GM12891 (cell line): ENCODE measurements around the gene NFIX.

Experiments
- DNase-seq: peaks from one replicate; pipeline ENCODE4 v3.0.0; 2011; ENCODE audit warnings: low spot score; ENCODE audit not compliant: insufficient read length
- FAIRE-seq: peaks from 2 replicates; lab custom pipeline; 2011; peaks lifted over from hg19 to GRCh38; lab: Jason Lieb, UNC
- PAX5 ChIP-seq: IDR thresholded peaks from 2 replicates; pipeline ENCODE4 v1.6.1; 2011; ENCODE audit warnings: low read length, moderate library complexity, mild to moderate bottlenecking; ENCODE audit not compliant: insufficient read depth, severe bottlenecking
- POLR2A ChIP-seq: IDR thresholded peaks from 2 replicates; pipeline ENCODE4 v1.6.1; 2011; ENCODE audit warnings: low read depth, low read length, control low read depth
- POLR2AphosphoS5 ChIP-seq: IDR thresholded peaks from 2 replicates; pipeline ENCODE4 v1.6.1; 2011; ENCODE audit warnings: low read depth, low read length, control low read depth
- POU2F2 ChIP-seq: IDR thresholded peaks from 2 replicates; pipeline ENCODE4 v1.6.1; 2011; ENCODE audit warnings: low read depth, mild to moderate bottlenecking, control low read depth, low read length, moderate library complexity
- SPI1 ChIP-seq: IDR thresholded peaks from 2 replicates; pipeline ENCODE4 v1.6.1; 2011; ENCODE audit warnings: low read depth, low read length, control low read depth
- TAF1 ChIP-seq: IDR thresholded peaks from 2 replicates; pipeline ENCODE4 v1.6.1; 2011; ENCODE audit warnings: low read depth, low read length, control low read depth

NFIX gene

DNA sequence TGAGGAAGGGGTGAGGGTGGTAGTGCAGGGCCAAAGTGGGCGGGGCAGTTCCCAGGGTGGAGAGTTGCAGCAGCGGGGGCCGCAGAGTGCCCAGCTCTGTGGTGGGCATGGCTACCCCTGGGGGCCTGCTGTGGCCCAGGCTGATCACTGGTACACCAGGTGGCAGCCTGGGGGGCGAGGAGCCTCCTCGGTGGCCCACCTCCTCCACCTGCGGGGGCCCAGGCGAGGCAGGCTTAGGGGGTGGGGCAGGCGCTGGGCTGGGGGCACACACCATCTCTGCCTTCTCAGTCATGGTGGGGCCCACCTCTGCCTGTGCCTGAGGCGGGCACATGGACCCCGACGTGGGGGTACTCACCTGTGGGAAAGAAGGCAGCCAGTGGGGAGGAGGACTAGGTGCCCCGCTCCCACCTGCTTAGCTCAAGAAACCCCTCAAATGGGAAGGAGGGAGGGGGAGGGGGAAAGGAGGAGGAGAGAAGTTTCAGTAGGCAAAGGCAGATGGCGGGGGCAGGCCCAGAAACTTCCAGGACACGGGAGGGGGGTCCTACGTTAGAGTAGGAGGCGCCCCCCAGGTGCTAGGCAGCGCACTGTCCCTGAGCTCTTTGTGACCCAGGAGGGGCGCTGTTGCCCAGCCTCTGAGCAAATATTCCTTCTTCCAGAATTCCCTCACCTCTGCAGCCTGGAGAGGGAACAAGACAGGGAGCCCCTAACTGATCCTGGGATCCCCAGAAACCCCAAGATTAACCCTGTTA is 105.7 kb downstream of the NFIX start:
- no peak for FAIRE-seq
- DNase-seq = no peak
- no peak for TF ChIP-seq TAF1

DNA sequence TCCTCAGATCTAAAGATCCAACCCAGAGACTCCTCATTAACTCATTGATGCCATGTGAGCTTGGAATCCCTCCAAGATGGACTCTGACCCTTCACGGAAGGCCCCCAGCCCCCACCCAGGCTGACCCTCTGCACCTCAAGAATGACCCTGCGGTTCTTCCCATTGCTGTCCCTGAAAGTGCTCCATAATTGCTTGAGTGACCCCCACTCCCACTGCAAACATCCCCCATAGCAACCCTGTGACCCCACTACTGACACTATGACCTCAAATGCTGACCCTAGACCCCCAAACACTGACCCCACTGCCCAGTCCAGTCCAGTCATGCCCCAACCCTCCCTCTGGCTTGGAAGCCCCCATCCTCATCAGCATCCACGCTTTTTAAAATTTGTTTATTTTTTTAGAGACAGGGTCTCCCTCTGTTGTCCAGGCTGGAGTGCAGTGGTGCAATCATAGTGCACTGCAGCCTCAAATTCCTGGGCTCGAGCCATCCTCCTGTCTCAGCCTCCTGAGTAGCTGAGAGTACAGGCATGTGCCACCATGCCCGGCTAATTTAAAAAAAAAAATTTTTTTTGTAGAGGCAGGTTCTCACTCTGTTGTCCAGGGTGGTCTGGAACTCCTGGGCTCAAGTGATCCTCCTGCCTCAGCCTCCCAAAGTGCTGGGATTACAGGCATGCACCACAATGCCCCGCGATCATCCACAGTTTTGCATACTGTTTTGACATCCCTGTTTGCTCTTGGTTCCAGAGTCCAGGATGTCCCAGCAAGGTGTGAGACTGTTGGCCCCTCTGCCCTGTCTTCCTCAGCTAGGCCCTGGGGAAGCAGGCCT is 106.5 kb downstream of the NFIX start:
- FAIRE-seq = no peak
- TF ChIP-seq TAF1 (no peak), POU2F2 (no peak), SPI1 (no peak), PAX5 (no peak), POLR2AphosphoS5 (no peak), POLR2A (no peak)

DNA sequence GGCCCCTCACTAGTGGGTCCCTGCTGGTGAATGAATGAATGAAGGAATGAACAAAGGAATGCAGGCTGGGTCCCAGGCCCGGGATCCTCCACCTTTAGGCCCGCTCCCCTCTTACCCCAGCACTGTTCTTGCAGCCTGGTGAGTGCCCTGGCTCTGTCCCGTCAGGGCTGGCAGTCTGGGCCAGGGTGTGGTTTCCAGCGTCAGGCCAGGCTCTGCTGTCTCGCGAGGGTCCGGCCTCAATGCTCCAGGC is 107.1 kb downstream of the NFIX start:
- TF ChIP-seq POU2F2 = no peak
- TF ChIP-seq POLR2A = no peak
- no peak for TF ChIP-seq TAF1
- no peak for TF ChIP-seq PAX5
- TF ChIP-seq SPI1 = no peak
- TF ChIP-seq POLR2AphosphoS5 = no peak
- DNase-seq (no peak), FAIRE-seq (no peak)

More for the DNA sequence above, 106.5 kb downstream of the NFIX start:
- DNase-seq = no peak

- FAIRE-seq = peak; percentile 94
- TF ChIP-seq TAF1 (no peak), POLR2AphosphoS5 (0 out of 2 replicates have a peak, but pooled peaks have one; percentile 35), POLR2A (no peak), PAX5 (no peak), SPI1 (peak; percentile 93), POU2F2 (0 out of 2 replicates have a peak, but pooled peaks have one; percentile 59)
- DNase-seq = no peak
These were observed 107.6 kb downstream of the NFIX start, which contains the start of gene LYL1 for GRCh38 chr19:13102666-13103580. Gene LYL1, minus strand, starts transcription at chr19:13102858. Its CDS starts 1,687 bp downstream, at chr19:13101171.

- FAIRE-seq (peak; percentile 13), DNase-seq (no peak)
- 0 out of 2 replicates have a peak, but pooled peaks have one; percentile 4 for TF ChIP-seq POU2F2
- TF ChIP-seq POLR2A = no peak
These were observed 108.5 kb downstream of the NFIX start for GRCh38 chr19:13103581-13104359.

GRCh38 chr19:13104360-13104847 is 109.1 kb downstream of the NFIX start:
- FAIRE-seq (peak; percentile 96), DNase-seq (peak; percentile 80)
- TF ChIP-seq POU2F2 (peak; percentile 55; the same call in 1 of the 2 replicates), POLR2A (no peak), PAX5 (peak; percentile 30), SPI1 (no peak), TAF1 (peak; percentile 57; the same call in 1 of the 2 replicates), POLR2AphosphoS5 (peak; percentile 70; the same call in 1 of the 2 replicates)

- DNase-seq = no peak
- TF ChIP-seq POU2F2 (0 out of 2 replicates have a peak, but pooled peaks have one; percentile 24), SPI1 (no peak)
- no peak for FAIRE-seq
These were observed 109.8 kb downstream of the NFIX start for GRCh38 chr19:13104848-13105711.

- no peak for TF ChIP-seq POLR2A
- no peak for TF ChIP-seq PAX5
- TF ChIP-seq TAF1 = no peak
- no peak for TF ChIP-seq SPI1
- TF ChIP-seq POU2F2 = no peak
- TF ChIP-seq POLR2AphosphoS5 = no peak
- DNase-seq = no peak
- no peak for FAIRE-seq
These were observed 114.3 kb downstream of the NFIX start for GRCh38 chr19:13109361-13110098.
